Esophagus muscularis mucosa (tissue), 4 donors: ENCODE results near the gene ERMAP.
"Not testable (repeated sequence)": the region's sequence is repeated elsewhere in the genome, so short reads cannot be mapped to it uniquely, and the experiment has no call there.

Experiments
- CTCF ChIP-seq, 3 experiments: fragments of 200-600 bp in 2 of 3; fragments of 450-650 bp in 1 of 3; sonication (generic) in 2 of 3; IDR thresholded peaks; one replicate each; pipeline ENCODE4 v1.5.1; 2017 to 2019; ENCODE audit warnings: antibody characterized with exemption in 3 of 3, mild to moderate bottlenecking in 2 of 3, moderate library complexity in 1 of 3
- EP300 ChIP-seq: sonication (generic); formaldehyde crosslinking; IDR thresholded peaks from one replicate; pipeline ENCODE4 v1.6.1; 2017; ENCODE audit warnings: antibody characterized with exemption
- POLR2AphosphoS5 ChIP-seq, 2 donors: sonication (generic); formaldehyde crosslinking; IDR thresholded peaks; one replicate each; pipeline ENCODE4 v1.6.1; 2017; ENCODE audit warnings: antibody characterized with exemption in 2 of 2

- not testable (repeated sequence) for TF ChIP-seq CTCF (IDR thresholded peaks at IDR 0.05); POLR2AphosphoS5 (IDR thresholded peaks at IDR 0.05); EP300
Observed at GRCh38 chr1:42859366-42859765, 42.4 kb downstream of the ERMAP start.
